G401.6 (cell line): ENCODE data around the gene CCL22.
"Not testable (repeated sequence)": the region's sequence is repeated elsewhere in the genome, so short reads cannot be mapped to it uniquely, and the experiment has no call there.

ENCODE experiments used
- FAIRE-seq: peaks from 2 replicates; lab custom pipeline; 2012; peaks lifted over from hg19 to GRCh38; lab: Jason Lieb, UNC

CCL22 gene, protein sequence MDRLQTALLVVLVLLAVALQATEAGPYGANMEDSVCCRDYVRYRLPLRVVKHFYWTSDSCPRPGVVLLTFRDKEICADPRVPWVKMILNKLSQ

DNA sequence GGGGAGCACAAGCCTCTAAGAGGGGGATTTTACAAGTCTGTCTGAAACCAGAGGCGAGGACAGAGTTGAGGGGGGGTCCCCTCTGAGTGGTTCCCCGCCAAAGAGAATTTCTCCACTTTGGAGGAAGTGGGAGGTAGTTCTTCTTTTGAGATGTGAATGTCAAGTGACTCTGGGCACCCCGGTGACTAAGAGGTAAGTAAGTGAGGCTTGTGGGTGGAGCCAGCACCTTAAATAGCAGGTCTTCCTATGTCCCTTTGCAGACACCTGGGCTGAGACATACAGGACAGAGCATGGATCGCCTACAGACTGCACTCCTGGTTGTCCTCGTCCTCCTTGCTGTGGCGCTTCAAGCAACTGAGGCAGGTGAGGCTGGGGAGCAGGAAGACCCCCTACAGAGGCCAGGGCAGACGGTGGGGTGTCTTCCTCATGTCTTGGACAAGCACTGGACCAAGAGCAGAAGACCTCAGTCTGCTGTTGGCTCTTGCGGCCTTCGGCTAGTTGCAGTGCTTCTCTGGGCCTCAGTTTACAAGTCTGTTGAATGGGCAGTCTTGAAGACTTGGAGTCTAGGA lies at the start of gene CCL22:
Gene CCL22 (plus strand): TSS at position 257 of the 569 bp plus-strand sequence. CDS start 34 bp downstream, at position 291.
- FAIRE-seq = no peak

DNA sequence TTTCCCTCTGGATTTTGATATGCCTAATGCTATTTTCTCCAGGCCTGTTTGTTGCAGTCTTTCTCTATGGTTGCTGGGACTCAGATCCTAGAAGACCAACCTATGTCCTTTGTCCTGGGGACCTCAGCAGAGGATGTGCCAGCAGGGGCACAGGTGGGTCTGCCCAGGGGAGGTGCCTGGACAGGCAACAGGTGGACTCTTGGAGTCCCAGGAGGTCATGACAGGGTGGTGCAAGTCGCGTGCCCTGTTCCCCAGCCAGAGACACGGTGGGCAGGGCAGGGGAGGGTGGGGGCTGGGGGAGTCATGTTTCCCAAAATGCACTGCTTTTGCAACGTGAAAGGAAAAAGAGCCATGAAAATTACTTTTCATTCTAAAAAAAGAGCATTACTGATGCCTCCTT lies 47.8 kb upstream of the CCL22 start:
- no peak for FAIRE-seq

DNA sequence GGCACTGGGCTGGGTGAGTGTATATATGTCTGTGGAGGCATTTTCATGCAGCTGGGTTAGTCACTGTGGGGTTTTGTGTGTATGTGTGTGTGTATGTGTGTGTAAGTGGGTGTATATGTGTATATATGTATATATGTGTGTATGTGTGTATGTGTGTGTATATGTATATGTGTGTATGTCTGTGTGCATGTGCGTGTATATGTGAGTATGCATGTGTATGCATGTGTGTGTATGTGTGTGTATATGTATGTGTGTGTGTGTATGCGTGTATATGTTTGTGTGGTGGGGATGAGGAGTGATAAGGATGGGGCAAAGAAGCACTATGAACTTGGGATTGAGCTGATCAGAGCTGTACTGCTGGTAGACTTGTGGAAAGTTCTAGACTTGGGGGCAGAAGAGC lies 45.1 kb upstream of the CCL22 start:
- no peak for FAIRE-seq

DNA sequence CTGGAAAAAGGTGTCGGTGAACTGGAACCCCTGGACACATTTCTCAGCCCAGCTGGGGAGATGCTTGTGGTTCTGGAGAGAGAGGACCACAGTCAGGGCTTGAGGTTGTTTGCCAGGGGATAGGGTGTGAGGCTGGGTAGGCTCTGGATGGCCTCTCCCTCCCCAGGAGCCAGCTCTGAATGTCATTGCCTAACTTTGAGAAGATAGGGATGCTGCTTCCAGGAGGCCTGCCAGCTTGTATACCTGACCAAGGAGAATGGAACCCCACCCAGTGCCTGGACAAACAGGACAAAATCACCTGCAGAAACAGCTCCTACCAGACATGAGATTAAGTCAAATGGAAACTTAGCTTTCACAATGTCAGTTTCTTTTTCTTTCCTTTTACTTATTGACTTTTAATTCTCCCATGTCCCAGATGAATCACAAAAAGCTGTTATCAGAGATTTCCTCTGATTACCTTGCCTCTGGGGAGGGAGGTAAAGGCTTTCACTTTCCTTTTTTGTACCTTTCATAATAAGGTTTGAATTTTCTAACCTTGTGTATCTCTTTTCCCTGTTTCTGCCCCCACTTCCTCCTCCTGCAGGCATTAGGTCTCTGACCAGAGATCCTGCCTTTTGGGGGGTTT lies 44.3 kb upstream of the CCL22 start:
- no peak for FAIRE-seq

DNA sequence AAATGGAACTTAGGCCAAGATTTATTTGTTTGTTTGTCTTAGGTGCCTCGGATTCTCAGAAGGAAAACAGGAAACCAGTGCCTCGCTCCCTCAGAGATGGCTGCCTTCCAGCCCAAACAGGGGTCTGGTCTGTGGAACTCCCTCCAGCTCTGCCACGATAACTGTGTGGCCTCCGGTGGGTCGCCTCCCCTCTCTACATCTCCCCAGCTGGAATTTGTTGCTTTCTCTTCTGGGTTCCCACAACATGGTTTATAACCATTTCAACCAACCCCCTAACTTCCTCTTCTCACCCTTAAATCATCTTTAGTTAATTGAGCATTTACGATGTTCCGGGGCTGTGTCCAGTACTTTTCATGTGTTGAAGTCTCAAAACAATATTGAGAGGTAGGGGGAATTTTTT lies 43.2 kb upstream of the CCL22 start:
- no peak for FAIRE-seq

DNA sequence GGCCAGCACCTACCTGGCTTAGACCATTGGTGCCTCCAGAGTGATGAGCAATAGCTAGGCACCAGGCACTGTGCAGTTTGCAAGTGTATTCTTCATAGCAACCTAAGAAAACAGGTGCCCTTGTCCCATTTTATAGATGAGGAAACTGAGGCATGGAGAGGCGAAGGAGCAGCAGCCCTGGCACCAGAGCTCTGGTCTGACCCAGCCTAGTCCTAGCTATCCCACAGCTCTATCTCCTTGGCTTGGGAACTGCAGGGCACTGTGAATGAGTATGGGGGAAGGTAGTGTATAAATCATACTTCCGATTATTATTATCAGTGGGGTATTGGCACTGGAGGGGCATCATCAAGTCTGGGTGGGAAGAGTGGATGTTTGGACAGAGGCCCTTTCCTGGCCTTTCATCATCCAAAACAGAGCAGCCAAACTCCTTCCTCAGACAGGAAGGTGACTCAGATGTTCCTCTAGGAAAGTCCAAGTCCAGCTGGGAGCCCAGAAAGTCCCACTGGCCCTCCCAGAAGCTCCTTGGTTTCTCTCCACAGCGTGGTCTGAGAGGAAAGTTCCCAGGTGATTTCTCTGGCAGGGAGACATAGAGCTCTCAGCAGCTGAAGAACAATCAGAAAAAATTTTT lies 42.1 kb upstream of the CCL22 start:
- no peak for FAIRE-seq

DNA sequence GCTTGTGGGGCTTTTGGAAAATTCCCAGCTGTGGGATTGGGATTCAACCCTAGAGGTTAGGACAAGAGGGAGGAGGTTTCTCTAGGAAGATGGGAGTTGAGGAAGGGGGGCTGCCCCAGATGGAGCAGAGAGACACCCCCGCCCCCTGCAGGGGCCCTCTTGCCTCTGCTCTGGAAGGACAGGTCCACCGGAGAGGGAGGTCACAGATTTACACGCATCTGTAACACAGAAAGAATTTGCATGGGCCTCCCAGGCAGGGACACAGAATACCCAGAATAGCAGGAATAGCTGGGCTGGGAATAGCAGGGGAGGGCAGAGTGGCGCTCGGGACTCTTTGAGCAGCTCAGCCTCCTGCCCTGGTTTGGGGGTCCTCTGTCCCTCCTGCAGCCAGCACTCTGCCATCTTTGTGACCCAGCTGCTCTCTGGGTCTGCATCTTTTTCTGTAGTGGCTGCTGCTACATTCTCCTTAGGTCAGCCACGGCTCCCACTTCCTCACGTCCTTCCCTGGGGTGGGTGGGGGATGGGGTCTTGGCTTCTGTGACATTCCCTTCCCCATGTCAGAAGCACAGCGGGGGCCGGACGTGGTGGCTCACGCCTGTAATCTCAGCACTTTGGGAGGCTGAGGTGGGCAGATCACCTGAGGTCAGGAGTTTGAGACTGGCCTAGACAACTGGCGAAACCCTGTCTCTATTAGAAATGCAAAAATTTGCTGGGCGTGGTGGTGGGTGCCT lies 40.2 kb upstream of the CCL22 start:
- FAIRE-seq = no peak

DNA sequence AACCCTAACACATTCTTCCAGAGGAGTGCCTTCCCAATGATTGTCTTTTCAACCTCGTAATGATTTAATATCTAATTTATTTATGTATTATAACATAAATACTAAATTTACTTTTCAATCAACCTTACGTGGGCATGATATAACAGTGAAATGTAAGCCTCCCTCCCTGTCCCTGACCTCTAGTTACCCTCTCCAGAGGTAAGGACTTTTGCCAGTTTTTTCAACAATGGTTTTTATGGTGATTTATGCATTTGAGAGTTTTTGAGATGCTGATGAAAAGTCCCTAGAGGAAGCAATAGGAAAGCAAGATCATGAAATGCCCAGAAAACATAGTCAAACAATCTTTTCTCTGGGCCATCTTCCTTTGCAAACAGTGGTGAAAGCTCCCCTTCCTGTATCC lies 38.9 kb upstream of the CCL22 start:
- no peak for FAIRE-seq

DNA sequence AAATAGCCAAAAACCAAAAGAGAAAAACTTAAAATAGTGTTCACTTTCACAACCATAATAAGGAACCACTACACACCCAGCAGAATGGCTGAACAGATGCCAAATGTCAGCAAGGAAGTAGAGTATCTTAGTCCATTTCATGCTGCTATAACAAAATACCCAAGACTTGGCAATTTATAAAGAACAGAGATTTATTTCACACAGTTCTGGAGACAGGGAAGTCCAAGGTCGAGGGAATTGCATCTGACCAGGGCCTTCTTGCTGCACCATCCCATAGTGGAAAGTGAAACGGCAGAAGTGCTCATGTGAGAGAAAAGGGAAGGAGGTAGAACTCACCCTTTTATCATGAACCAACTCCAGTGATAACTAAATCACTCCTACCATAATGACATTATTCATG lies 33.8 kb upstream of the CCL22 start:
- no peak for FAIRE-seq

DNA sequence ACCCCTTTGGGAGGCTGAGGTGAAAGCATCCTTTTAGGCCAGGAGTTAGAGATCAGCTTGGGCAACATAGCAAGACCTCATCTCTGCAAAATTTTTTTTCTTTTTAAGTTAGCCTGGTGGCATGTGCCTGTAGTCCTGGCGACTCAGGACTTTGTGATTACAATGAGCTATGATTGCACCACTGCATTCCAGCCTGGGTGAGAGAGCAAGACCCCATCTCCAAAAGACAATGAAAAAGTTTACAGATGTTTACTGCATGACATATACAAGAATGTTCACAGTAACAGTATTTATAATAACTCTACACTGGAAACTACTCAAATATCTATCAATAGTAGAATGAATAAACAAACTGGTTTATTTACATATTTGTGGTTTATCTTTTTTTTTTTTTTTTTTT lies 33.1 kb upstream of the CCL22 start:
- no peak for FAIRE-seq

DNA sequence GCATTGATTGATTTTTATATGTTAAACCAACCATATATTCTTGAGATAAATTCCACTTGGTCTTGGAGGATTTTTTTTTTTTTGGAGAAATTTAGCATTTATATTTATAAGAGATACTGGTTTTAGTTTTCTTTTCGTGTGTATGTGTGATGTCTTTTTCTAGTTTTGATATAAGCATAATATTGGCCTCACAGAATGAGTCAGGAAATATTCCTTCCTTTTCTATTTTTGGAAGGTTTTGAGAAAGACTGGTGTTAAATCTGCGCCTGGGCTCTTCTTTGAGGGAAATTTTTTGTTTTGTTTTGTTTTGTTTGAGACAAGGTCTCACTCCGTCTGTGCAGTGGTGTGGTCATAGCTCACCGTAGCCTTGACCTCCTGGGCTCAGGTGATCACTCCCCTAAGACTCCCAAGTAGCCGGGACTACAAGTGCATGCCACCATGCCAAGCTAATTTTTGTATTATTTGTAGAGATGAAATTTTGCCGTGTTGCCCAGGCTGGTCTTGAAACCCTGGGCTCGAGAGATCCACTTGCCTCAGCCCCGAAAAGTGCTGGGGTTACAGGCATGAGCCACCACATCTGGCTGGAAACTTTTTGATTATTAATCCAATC lies 28.8 kb upstream of the CCL22 start:
- no peak for FAIRE-seq

DNA sequence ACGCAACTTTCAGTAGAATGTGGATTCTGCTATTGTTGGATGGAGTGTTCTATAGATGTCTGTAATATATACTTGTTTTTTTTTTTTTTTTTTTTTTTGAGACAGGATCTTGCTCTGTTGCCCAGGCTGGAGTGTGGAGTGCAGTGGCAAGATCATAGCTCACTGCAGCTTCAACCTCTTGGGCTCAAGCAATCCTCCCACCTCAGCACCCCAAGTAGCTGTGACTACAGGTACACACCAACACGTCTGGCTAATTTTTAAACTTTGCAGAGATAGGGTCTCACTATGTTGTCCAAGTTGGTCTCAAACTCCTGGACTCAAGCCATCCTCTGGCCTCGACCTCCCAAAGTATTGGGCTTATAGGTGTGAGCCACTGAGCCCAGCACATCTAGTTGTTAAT lies 27.2 kb upstream of the CCL22 start:
- FAIRE-seq = no peak

DNA sequence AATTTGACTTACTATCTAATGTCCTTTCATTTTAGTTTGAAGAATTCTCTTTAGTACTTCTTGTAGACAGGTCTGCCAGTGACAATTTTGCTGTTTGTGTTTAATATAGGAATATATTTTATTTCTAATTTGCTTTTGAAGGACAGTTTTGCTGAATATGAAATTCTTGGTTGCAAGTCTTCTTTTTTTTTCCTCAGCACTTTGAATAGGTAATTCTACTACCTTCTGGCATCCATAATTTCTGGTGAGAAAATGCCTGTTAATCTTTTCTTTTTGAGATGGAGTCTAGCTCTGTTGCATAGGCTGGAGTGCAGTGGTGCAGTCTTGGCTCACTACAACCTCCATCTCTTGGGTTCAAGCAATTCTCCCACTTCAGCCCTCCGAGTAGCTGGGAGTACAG lies 25.2 kb upstream of the CCL22 start:
- FAIRE-seq = no peak

DNA sequence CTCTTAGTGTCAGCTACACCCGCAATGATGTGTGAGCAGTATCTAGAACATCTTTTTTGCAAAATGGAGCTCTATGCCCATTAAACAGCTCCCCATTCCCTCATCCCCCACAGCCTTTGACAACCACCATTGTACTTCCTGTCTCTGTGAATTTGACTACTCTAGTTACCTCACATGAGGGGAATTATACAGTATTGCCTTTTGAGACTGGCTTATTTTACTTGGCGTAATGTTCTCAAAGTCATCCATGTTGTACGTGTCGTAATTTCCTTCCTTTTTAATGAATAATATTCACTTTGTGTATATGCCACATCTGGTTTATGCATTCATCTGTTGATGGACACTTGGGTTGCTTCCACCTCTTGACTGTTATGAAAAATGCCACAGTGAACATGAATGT lies 23.2 kb upstream of the CCL22 start:
- no peak for FAIRE-seq

DNA sequence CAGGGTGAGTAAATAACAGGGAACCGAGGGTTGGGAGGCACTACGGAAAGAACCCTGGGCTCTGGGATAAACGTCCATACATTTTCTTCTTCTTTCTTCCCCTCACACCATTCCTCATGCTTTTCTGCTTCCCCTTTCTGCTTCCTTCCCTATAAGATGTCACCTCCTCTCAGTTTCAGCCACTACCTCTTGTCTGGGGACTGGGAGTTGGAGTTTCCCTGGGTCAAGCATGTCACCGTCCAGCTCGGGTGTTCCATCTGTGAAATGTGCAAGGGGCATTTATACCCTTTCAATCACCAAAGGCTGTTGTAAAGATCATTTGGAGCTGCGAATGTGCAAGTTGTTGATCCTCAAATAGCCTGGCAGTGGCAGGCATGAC lies 17.5 kb upstream of the CCL22 start:
- no peak for FAIRE-seq

DNA sequence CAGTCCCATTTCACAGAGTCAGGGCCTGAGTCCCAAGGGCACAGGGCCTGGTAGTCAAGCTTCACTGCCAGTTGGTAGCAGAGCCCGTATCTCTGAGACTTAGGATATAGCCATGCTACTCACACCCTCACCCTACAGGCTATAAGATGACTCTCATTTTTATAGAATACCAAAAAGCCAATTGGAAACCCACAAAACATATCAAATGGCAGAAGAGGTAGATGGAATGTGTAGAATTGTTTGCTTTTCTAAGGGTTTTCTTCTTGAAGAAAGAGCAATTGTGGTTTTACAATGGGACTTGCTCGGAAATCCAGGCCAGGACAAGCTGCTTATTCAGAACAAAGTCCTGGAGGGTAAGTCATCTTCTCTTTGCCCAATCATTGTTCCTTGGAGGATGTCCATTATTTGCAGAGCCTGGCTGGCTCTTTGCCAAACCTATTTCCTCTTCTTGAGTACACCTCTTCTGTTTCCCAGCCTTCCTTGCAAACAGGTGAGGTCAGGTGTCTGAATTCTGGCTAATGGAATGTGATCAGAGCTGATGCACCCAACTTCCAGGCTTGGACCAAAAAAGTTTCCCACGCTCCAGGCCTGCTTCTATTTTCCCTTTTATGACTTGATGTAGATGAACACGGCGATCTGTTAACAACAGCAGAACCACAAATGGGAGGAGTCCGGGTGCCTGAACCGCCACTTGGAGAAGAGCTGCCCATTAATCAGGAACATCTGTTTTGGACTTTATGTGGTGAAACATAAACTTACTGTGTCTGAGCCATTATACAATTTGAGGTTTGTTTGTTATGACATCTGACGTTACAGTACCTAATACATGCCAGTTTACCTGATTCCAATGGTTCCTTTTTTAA lies 16.9 kb upstream of the CCL22 start:
- no peak for FAIRE-seq

DNA sequence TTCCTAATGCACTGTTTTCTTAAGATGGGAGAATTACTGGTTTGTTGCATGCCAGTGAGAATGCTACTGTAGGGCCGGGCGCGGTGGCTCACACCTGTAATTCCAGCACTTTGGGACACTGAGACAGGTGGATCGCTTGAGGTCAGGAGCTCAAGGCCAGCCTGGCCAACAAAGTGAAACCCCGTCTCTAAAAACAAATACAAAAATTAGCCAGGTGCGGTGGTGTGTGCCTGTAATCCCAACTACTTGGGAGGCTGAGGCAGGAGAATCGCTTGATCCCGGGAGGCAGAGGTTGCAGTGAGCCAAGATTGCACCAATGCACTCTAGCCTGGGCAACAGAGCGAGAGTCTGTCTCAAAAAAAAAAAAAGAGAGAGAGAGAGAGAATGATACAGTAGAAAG lies 16.0 kb upstream of the CCL22 start:
- FAIRE-seq = not testable (repeated sequence)

DNA sequence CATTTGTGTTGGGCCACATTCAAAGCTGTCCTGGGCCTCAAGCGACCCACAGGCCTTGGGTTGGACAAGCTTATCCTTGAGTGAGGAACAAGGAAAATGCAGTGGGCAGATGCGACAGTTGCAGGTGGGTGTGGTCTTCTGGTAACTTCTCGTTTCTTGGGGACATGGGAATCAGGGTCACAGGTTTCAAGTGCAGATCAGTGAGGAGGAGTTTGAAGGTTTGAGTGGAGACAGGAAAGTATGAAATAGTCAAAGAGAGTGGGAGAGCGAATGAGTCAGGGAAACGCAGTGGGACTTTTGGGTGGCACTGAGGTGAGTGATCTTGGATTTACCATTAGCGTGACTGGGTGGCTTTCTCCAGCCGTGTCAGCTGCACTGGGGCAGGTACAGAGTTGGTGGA lies 15.4 kb upstream of the CCL22 start:
- no peak for FAIRE-seq

DNA sequence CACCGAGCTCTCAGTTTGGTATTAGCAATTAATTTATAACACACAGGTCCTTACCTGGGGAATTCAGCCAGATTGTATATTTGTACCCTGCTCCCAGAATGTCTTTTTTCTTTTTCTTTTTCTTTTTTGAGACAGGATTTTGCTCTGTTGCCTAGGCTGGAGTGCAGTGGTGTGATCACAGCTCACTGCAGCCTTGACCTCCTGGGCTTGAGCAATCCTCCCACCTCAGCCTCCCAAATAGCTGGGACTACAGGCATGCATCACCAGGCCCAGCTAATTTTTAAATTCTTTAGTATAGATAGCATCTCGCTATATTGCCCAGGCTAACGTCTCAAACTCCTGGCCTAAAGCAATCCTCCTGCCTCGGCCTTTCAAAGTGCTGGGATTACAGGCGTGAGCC lies 14.5 kb upstream of the CCL22 start:
- FAIRE-seq = not testable (repeated sequence)

DNA sequence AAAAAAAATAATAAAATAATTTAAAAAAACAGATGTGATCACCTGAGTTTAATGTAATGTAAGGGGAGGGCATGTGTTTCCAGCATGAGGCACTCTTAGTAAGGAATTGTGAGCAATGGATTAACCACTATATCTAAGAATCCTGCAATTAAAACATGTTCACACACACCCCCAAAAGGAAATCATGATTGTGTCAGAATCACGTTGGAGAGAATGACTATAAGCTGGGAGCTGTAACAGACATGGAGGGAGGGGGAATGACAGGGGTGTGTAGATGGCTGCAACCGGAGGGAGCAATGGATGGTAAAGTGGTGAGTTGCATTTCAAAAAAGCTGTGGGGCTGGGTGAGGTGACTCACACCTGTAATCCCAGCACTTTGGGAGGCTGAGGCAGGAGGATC lies 13.6 kb upstream of the CCL22 start:
- no peak for FAIRE-seq

DNA sequence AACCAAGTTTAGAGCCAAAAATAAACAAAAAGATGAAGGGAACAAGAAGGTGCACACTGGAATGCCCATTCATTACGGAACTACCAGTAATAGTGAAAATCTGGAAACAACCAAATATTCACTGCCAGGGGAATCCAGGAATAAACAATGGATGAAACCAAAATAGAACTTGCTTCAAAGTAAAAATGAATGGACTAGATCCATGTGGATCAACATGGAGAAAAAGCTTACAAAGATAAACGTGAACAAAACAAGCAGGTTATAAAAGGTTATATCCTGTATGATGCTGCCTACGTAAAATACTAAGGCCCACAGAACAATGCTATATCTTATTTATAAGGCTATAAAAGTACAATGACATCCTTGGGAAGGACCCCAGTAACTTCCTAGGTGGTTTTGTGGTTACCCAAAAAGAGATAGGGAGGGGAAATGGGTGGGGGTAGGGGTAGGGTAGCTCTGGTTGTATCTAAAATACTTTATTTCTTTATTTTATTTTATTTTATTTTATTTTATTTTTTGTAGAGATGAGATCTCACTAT lies 12.8 kb upstream of the CCL22 start:
- FAIRE-seq = no peak

DNA sequence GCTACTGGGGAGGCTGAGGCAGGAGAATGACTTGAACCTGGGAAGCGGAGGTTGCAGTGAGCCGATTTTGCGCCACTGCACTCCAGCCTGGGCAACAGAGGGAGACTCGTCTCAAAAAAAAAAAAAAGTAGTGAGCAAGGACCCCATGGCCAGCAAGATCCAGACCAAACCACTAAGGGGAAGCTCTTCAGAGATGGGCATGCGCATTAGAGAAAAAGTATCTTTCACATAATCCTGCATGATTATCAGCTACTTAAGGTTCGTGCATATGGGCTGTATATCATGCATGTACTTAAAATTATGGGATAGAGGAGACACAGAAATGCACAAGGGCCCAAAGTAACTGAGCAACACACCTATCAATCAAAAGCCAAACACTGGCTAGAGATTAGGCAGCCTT lies 10.7 kb upstream of the CCL22 start:
- FAIRE-seq = no peak
